SHP77 treated with DMSO at 0.1 percent for 48 hours (cell line): Measurements from ENCODE around the gene CNTN6.

ENCODE experiments used
- DNase-seq: peaks from one replicate; lab custom pipeline; 2025; lab: John Stamatoyannopoulos, UW

CNTN6 gene

GRCh38 chr3:1179146-1179545 is 86.3 kb downstream of the CNTN6 start:
- DNase-seq, result no peak

- DNase-seq, result no peak
These were observed 90.7 kb downstream of the CNTN6 start for GRCh38 chr3:1183320-1184048.

- no peak for DNase-seq
These were observed 97.7 kb downstream of the CNTN6 start for GRCh38 chr3:1190569-1190968.

- DNase-seq, result no peak
These were observed 98.2 kb downstream of the CNTN6 start for GRCh38 chr3:1191026-1191425.

- DNase-seq, result no peak
These were observed 103.1 kb downstream of the CNTN6 start for GRCh38 chr3:1195947-1196346.

GRCh38 chr3:1197051-1197450 is 104.2 kb downstream of the CNTN6 start:
- DNase-seq, result no peak

GRCh38 chr3:1200371-1200770 is 107.5 kb downstream of the CNTN6 start:
- no peak for DNase-seq

GRCh38 chr3:1207904-1208303 is 115.1 kb downstream of the CNTN6 start:
- DNase-seq, result no peak

GRCh38 chr3:1214933-1215332 is 122.1 kb downstream of the CNTN6 start:
- DNase-seq, result no peak

- no peak for DNase-seq
These were observed 124.0 kb downstream of the CNTN6 start for GRCh38 chr3:1216856-1217255.

- no peak for DNase-seq
These were observed 134.3 kb downstream of the CNTN6 start for GRCh38 chr3:1227111-1227510.

GRCh38 chr3:1228289-1228688 is 135.5 kb downstream of the CNTN6 start:
- no peak for DNase-seq

GRCh38 chr3:1230920-1231319 is 138.1 kb downstream of the CNTN6 start:
- no peak for DNase-seq

GRCh38 chr3:1232276-1232675 is 139.5 kb downstream of the CNTN6 start:
- DNase-seq, result no peak

GRCh38 chr3:1235526-1236120 is 142.8 kb downstream of the CNTN6 start:
- DNase-seq, result no peak

GRCh38 chr3:1251282-1252060 is 158.6 kb downstream of the CNTN6 start:
- DNase-seq, result no peak

- no peak for DNase-seq
These were observed 159.2 kb downstream of the CNTN6 start for GRCh38 chr3:1252061-1252430.

- no peak for DNase-seq
These were observed 169.4 kb downstream of the CNTN6 start for GRCh38 chr3:1262246-1262645.

- DNase-seq, result no peak
These were observed 170.3 kb downstream of the CNTN6 start for GRCh38 chr3:1263121-1263520.

- DNase-seq, result no peak
These were observed 177.0 kb downstream of the CNTN6 start for GRCh38 chr3:1269808-1270207.

GRCh38 chr3:1272546-1273265 is 179.9 kb downstream of the CNTN6 start:
- no peak for DNase-seq

GRCh38 chr3:1275495-1275894 is 182.7 kb downstream of the CNTN6 start:
- no peak for DNase-seq

- no peak for DNase-seq
These were observed 195.0 kb downstream of the CNTN6 start for GRCh38 chr3:1287815-1288214.
